MV-4-11 (cell line): ENCODE results near the gene TM4SF18.

Experiments used
- DNase-seq: peaks from one replicate; lab custom pipeline; 2025; lab: John Stamatoyannopoulos, UW

TM4SF18 gene

GRCh38 chr3:149330609-149331331 is 2.7 kb downstream of the TM4SF18 start:
- DNase-seq: no peak

- DNase-seq: no peak
Observed at GRCh38 chr3:149327156-149327555, 6.3 kb downstream of the TM4SF18 start.

- DNase-seq: no peak
Observed at GRCh38 chr3:149325581-149325980, 7.9 kb downstream of the TM4SF18 start.

GRCh38 chr3:149324332-149324731 is 9.1 kb downstream of the TM4SF18 start:
- no peak for DNase-seq

- DNase-seq: no peak
Observed at GRCh38 chr3:149321640-149322039, 11.8 kb downstream of the TM4SF18 start.

GRCh38 chr3:149321136-149321535 is 12.3 kb downstream of the TM4SF18 start:
- DNase-seq: no peak

GRCh38 chr3:149319750-149320149 is 13.7 kb downstream of the TM4SF18 start:
- DNase-seq: no peak

- no peak for DNase-seq
Observed at GRCh38 chr3:149317072-149317471, 16.4 kb downstream of the TM4SF18 start.

- DNase-seq: no peak
Observed at GRCh38 chr3:149316437-149316836, 17.0 kb downstream of the TM4SF18 start.

GRCh38 chr3:149315694-149316093 is 17.7 kb downstream of the TM4SF18 start:
- no peak for DNase-seq

- DNase-seq: no peak
Observed at GRCh38 chr3:149314807-149315578, 18.4 kb downstream of the TM4SF18 start.

GRCh38 chr3:149313542-149313941 is 19.9 kb downstream of the TM4SF18 start:
- no peak for DNase-seq

GRCh38 chr3:149310796-149311534 is 22.5 kb downstream of the TM4SF18 start:
- no peak for DNase-seq

GRCh38 chr3:149307435-149307783 is 26.0 kb downstream of the TM4SF18 start:
- peak; percentile 8 for DNase-seq

GRCh38 chr3:149306751-149307434 is 26.5 kb downstream of the TM4SF18 start:
- DNase-seq: no peak

GRCh38 chr3:149305376-149305775 is 28.1 kb downstream of the TM4SF18 start:
- no peak for DNase-seq

- DNase-seq: peak; percentile 93
Observed at GRCh38 chr3:149299938-149300801, 33.3 kb downstream of the TM4SF18 start.

- DNase-seq: peak; percentile 61
Observed at GRCh38 chr3:149296972-149297371, 36.5 kb downstream of the TM4SF18 start.

GRCh38 chr3:149292666-149293065 is 40.8 kb downstream of the TM4SF18 start:
- no peak for DNase-seq

GRCh38 chr3:149291178-149291577 is 42.3 kb downstream of the TM4SF18 start:
- DNase-seq: no peak

GRCh38 chr3:149288655-149289054 is 44.8 kb downstream of the TM4SF18 start:
- DNase-seq: no peak
